ENCODE measurements around the gene DAZL. TPM values are rescaled to one million over a fixed set of nuclear protein-coding genes. Genes with fewer than 3 reads are reported as not detected.

DAZL gene
- polyA plus RNA-seq, 2 donors, result not detected

DNA sequence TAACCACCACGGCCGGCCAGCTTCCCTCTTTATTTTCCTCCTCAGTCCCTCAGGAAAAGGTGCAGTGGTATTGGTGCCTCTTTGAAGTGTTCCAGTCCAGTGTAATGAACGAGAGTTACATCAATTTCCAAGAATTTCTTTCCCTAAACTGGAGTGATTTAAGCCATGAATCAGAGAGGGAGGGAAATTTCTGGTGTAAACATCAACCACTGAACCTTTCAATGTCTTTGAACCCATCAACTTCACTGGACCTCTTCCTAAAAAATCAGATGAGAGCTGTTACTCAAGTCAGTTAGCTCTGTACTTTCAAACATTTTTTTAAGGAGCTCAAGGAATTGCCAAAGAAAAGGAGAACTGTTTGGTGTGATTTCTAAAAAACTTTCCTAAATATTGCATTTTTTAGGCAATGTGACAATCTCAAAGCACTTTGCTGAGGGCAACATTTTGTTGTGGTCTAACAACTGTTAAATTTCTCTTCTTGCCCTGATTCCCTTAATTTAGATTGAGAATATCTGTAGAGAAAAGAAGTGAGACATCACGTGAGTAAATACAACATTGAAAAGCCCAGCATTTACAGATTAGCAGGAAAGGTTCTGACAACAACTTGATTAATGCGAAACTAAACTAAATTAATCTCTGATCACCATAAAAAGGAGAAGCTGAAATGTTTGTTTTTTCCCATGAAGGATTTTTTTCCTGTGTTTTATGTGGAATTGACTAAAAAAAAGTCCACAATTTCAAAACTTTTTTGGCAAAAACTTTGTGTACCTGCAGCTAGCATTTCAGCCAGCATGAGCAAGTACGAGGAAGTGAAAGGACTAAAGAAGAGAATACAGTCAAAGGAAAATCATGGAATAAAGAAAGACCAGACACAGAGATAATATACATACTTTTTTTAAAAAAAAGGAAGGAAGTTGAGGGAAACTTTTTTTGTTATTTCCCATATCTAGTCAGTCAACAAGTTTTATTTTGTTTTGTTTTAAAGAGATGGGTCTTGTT, 9.1 kb upstream of the DAZL start:
- 63 to 70% methylated on average over 6 of the region's 6 CpGs for WGBS, 2 donors
- Histone ChIP-seq H3K27me3 (ENCODE audit: control insufficient read depth in 1 of 2, insufficient read depth in 2 of 2, low read length in 2 of 2) (no peaks in the 10 kb centered on the region), H3K4me3 (ENCODE audit: low read depth in 1 of 2, low read length in 2 of 2) (no peak overlapping the region), H3K4me1 (ENCODE audit: control insufficient read depth in 2 of 2, insufficient read depth in 2 of 2, low read length in 1 of 2) (no peaks in the 10 kb centered on the region), H3K27ac (ENCODE audit: low read depth in 2 of 2, low read length in 1 of 2) (no peak overlapping the region), H3K9me3 (ENCODE audit: control insufficient read depth in 2 of 2, insufficient read depth in 1 of 2, low read depth in 1 of 2, low read length in 1 of 2) (peaks cover 0 to 7% of the 10 kb centered on the region in 2 donors), H3K36me3 (ENCODE audit: control insufficient read depth in 2 of 2, insufficient read depth in 2 of 2, low read length in 1 of 2) (no peaks in the 10 kb centered on the region)

DNA sequence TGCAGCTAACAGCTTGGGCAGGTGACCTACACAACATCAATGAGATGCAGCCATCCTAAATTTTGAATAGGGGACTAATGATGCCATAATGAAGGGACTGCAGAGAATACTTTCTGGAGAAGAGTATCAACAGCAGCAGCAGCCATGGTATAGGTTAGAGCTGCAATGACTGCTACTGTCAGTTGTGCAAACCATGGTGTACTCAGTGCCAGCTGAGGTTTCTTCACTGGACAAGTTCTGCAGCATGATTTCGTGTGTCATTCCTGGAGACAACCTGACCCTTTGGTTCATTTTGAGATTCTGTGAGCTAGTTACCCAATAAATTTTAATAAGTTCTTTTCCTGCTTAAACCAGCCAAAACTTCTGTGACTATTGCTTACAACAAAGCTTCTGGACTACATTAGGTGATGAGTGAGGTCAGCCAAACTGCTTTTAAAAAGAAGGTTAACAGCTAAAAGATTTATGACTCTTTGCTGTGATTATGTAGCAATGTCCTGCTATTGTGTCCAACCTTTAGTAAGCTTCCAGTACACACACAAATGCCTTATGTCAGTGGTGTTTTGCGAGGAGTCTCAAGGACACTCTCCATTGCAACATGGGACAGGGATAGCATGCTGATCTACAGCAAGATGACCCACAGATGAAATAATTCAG, 4.8 kb upstream of the DAZL start:
- H3K9me3 ChIP-seq (ENCODE audit: control insufficient read depth in 2 of 2, insufficient read depth in 1 of 2, low read depth in 1 of 2, low read length in 1 of 2), result no peaks in the 10 kb centered on the region
- H3K27ac ChIP-seq (ENCODE audit: low read depth in 2 of 2, low read length in 1 of 2), result no peak overlapping the region
- no peaks in the 10 kb centered on the region for H3K27me3 ChIP-seq (ENCODE audit: control insufficient read depth in 1 of 2, insufficient read depth in 2 of 2, low read length in 2 of 2)
- H3K36me3 ChIP-seq (ENCODE audit: control insufficient read depth in 2 of 2, insufficient read depth in 2 of 2, low read length in 1 of 2), result no peaks in the 10 kb centered on the region
- WGBS, 2 donors, result 52 to 58% methylated on average over 2 of the region's 2 CpGs
- H3K4me1 ChIP-seq (ENCODE audit: control insufficient read depth in 2 of 2, insufficient read depth in 2 of 2, low read length in 1 of 2), result no peaks in the 10 kb centered on the region
- H3K4me3 ChIP-seq (ENCODE audit: low read depth in 1 of 2, low read length in 2 of 2), result no peak overlapping the region

DNA sequence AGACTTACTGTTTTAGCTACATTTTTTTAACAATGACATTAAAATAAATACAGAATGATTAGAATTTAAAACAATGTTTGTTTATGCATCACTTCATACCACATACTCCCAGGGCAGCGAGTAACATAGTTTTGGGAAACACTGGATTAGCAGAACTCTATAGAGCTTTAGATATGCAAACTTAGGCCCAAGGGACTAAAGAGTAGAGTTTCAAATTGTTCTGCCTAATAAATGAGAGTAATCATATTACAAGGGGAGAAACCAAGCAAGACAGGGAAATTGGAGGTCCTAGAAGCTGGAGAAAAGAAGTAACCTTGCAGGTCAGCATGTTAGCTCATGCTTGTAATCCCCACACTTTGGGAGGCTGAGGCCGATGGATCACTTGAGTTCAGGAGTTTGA, 3.6 kb upstream of the DAZL start:
- H3K27me3 ChIP-seq (ENCODE audit: control insufficient read depth in 1 of 2, insufficient read depth in 2 of 2, low read length in 2 of 2), result no peaks in the 10 kb centered on the region
- WGBS, 2 donors, result 78 to 87% methylated on average over 2 of the region's 2 CpGs
- H3K4me3 ChIP-seq (ENCODE audit: low read depth in 1 of 2, low read length in 2 of 2), result no peak overlapping the region
- no peaks in the 10 kb centered on the region for H3K36me3 ChIP-seq (ENCODE audit: control insufficient read depth in 2 of 2, insufficient read depth in 2 of 2, low read length in 1 of 2)
- H3K9me3 ChIP-seq (ENCODE audit: control insufficient read depth in 2 of 2, insufficient read depth in 1 of 2, low read depth in 1 of 2, low read length in 1 of 2), result no peaks in the 10 kb centered on the region
- H3K27ac ChIP-seq (ENCODE audit: low read depth in 2 of 2, low read length in 1 of 2), result no peak overlapping the region
- no peaks in the 10 kb centered on the region for H3K4me1 ChIP-seq (ENCODE audit: control insufficient read depth in 2 of 2, insufficient read depth in 2 of 2, low read length in 1 of 2)

DNA sequence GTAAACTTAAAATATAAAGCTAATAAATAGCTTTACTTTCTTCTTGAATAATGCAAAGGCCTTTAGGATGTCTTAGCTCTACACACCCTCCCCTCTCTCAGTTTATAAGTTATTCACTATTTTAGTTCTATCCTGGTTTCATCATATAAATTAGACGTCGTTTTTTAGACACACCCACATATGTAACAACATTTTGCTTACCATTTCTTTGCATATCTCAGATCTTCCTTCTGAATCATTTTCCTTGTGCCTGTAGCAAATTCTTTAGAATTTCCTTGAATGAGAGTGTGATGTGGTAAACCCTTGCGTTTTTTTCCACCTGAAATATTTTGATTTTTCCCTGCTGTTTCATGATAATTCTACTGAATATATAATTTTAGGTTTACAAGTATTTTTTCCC, 2.5 kb upstream of the DAZL start:
- Histone ChIP-seq H3K36me3 (ENCODE audit: control insufficient read depth in 2 of 2, insufficient read depth in 2 of 2, low read length in 1 of 2) (no peaks in the 10 kb centered on the region), H3K27me3 (ENCODE audit: control insufficient read depth in 1 of 2, insufficient read depth in 2 of 2, low read length in 2 of 2) (no peaks in the 10 kb centered on the region), H3K4me1 (ENCODE audit: control insufficient read depth in 2 of 2, insufficient read depth in 2 of 2, low read length in 1 of 2) (no peaks in the 10 kb centered on the region), H3K27ac (ENCODE audit: low read depth in 2 of 2, low read length in 1 of 2) (no peak overlapping the region), H3K9me3 (ENCODE audit: control insufficient read depth in 2 of 2, insufficient read depth in 1 of 2, low read depth in 1 of 2, low read length in 1 of 2) (no peaks in the 10 kb centered on the region), H3K4me3 (ENCODE audit: low read depth in 1 of 2, low read length in 2 of 2) (no peak overlapping the region)
- 47 to 54% methylated on average over 3 of the region's 3 CpGs for WGBS, 2 donors

DNA sequence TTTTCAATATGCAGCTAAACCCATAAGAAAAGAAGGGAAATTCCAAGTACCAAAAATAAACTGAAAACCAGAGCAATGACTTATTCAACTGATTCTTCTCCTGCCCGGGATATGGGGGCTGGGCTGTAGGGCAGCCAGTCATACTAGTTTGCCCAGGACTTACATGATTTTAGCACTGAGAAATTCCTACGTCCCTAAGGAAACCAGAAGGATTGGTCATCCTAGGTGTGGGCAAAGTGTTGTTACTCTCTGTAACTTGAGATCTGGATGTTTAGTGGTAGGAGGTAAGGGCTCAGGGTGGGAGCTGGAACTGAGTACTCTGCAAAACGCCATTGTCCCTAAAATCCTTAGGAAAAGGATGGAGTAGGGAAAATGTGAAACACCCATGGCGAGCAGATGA, 1.2 kb upstream of the DAZL start:
- H3K27me3 ChIP-seq (ENCODE audit: control insufficient read depth in 1 of 2, insufficient read depth in 2 of 2, low read length in 2 of 2), result no peaks in the 10 kb centered on the region
- no peak overlapping the region for H3K27ac ChIP-seq (ENCODE audit: low read depth in 2 of 2, low read length in 1 of 2)
- H3K36me3 ChIP-seq (ENCODE audit: control insufficient read depth in 2 of 2, insufficient read depth in 2 of 2, low read length in 1 of 2), result no peaks in the 10 kb centered on the region
- H3K4me3 ChIP-seq (ENCODE audit: low read depth in 1 of 2, low read length in 2 of 2), result no peak overlapping the region
- H3K4me1 ChIP-seq (ENCODE audit: control insufficient read depth in 2 of 2, insufficient read depth in 2 of 2, low read length in 1 of 2), result no peaks in the 10 kb centered on the region
- H3K9me3 ChIP-seq (ENCODE audit: control insufficient read depth in 2 of 2, insufficient read depth in 1 of 2, low read depth in 1 of 2, low read length in 1 of 2), result no peaks in the 10 kb centered on the region
- WGBS, 2 donors, result 63 to 68% methylated on average over 4 of the region's 4 CpGs

DNA sequence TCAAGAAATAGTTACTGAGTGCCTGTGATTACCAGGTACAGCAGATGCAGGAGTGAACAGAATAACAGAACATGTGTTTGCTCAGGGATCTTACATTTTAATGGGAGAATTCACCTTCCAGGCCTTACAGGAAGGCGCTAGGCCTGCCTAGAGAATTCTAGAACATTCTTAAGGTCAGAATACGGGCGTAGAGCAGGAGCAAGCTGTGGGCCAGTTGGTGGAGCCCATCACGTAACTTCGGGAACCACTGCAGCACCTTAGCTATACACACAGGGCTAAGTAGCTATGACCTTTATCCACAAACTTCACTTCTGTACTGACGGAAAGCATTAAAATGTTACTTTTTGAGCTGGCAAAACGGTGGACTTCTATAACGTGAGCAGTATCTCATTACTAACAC, 743 bp upstream of the DAZL start:
- Histone ChIP-seq H3K4me1 (ENCODE audit: control insufficient read depth in 2 of 2, insufficient read depth in 2 of 2, low read length in 1 of 2) (no peaks in the 10 kb centered on the region), H3K36me3 (ENCODE audit: control insufficient read depth in 2 of 2, insufficient read depth in 2 of 2, low read length in 1 of 2) (no peaks in the 10 kb centered on the region), H3K9me3 (ENCODE audit: control insufficient read depth in 2 of 2, insufficient read depth in 1 of 2, low read depth in 1 of 2, low read length in 1 of 2) (no peaks in the 10 kb centered on the region), H3K4me3 (ENCODE audit: low read depth in 1 of 2, low read length in 2 of 2) (no peak overlapping the region), H3K27me3 (ENCODE audit: control insufficient read depth in 1 of 2, insufficient read depth in 2 of 2, low read length in 2 of 2) (no peaks in the 10 kb centered on the region), H3K27ac (ENCODE audit: low read depth in 2 of 2, low read length in 1 of 2) (no peak overlapping the region)
- 84 to 87% methylated on average over 8 of the region's 8 CpGs for WGBS, 2 donors

DNA sequence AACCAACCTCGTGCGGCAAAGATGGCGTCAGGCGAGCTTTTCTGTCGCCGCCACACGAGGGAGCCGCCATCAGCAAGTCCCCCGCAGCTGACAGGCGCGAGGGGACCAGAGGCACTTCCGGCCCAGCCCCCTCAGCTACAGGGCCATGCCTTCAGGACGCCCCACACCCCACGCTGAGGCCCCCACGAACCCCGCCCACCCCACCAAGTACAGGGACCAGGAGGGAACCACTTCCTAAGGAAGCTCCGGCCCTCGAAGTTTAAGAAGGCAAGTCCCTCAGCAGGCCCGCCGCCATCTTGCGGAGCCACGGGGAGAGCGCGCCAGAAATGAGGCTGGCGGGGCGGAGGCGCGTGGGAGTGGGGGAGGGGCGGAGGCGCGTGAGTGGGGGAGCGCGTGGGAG, 790 bp downstream of the DAZL start:
- WGBS, 2 donors, result 96 to 97% methylated on average over 33 of the region's 33 CpGs
- no peaks in the 10 kb centered on the region for H3K4me1 ChIP-seq (ENCODE audit: control insufficient read depth in 2 of 2, insufficient read depth in 2 of 2, low read length in 1 of 2)
- no peaks in the 10 kb centered on the region for H3K36me3 ChIP-seq (ENCODE audit: control insufficient read depth in 2 of 2, insufficient read depth in 2 of 2, low read length in 1 of 2)
- no peak overlapping the region for H3K4me3 ChIP-seq (ENCODE audit: low read depth in 1 of 2, low read length in 2 of 2)
- H3K27ac ChIP-seq (ENCODE audit: low read depth in 2 of 2, low read length in 1 of 2), result no peak overlapping the region
- H3K9me3 ChIP-seq (ENCODE audit: control insufficient read depth in 2 of 2, insufficient read depth in 1 of 2, low read depth in 1 of 2, low read length in 1 of 2), result no peaks in the 10 kb centered on the region
- no peaks in the 10 kb centered on the region for H3K27me3 ChIP-seq (ENCODE audit: control insufficient read depth in 1 of 2, insufficient read depth in 2 of 2, low read length in 2 of 2)

DNA sequence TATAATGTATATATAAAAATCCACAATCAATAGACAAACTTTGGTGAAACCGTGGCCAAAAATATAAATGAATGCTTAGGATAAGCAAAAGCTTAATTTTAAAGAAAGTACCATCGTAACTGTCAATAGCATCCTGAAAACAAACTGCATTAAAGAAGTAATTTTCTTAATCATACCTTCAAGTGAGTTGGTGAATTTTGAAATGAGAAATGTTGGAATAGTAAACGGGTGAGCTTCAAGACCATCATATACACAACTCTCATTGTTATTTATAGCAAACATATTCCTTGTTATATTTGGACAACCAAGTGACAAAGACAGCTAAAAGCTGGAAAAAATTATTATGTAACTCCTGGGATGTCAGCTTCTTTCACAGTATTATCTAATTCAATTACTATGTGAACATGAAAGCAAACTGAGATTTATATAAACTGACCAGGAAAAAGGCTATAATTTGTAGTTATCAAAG, 3.7 kb downstream of the DAZL start:
- H3K4me1 ChIP-seq (ENCODE audit: control insufficient read depth in 2 of 2, insufficient read depth in 2 of 2, low read length in 1 of 2), result no peaks in the 10 kb centered on the region
- no peaks in the 10 kb centered on the region for H3K9me3 ChIP-seq (ENCODE audit: control insufficient read depth in 2 of 2, insufficient read depth in 1 of 2, low read depth in 1 of 2, low read length in 1 of 2)
- H3K36me3 ChIP-seq (ENCODE audit: control insufficient read depth in 2 of 2, insufficient read depth in 2 of 2, low read length in 1 of 2), result no peaks in the 10 kb centered on the region
- 30% methylated on average over 3 of the region's 3 CpGs for WGBS, 2 donors
- no peak overlapping the region for H3K27ac ChIP-seq (ENCODE audit: low read depth in 2 of 2, low read length in 1 of 2)
- no peaks in the 10 kb centered on the region for H3K27me3 ChIP-seq (ENCODE audit: control insufficient read depth in 1 of 2, insufficient read depth in 2 of 2, low read length in 2 of 2)
- H3K4me3 ChIP-seq (ENCODE audit: low read depth in 1 of 2, low read length in 2 of 2), result no peak overlapping the region

DNA sequence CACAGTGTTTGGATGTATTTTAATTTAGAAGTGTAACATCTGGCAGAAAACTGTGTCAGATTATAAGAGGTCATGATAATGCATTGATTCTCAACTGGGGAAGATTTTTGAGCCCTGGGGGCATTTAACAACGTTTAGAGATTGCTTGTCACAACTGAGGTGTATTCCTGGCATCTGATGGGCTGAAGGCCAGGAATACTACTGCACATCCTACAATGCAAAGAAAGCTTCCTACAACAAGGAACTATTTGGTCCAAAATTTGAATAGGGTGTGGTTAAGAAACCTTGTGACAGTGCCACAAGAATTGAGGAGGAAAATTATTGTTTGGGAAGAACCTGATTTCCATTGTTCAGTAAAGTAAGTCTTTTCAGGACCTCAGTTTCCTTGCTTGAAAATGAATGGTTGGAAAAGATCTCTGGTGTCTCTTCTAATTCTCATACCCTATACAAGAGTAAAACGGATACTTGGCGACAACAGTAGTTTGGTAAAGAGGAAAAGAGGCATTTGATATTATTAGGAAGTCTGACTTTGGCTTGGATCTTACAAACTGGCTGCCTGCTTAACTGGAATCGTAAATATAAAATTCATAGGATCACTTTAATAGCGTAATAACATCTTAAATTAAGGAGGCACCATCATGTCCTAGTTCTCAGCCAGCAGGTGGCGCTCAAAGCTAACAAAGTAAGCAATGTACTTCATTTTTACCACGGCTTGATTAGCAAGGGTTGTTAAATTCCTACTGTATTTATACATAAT, 4.3 kb downstream of the DAZL start:
- Histone ChIP-seq H3K27ac (ENCODE audit: low read depth in 2 of 2, low read length in 1 of 2) (no peak overlapping the region), H3K4me3 (ENCODE audit: low read depth in 1 of 2, low read length in 2 of 2) (no peak overlapping the region), H3K9me3 (ENCODE audit: control insufficient read depth in 2 of 2, insufficient read depth in 1 of 2, low read depth in 1 of 2, low read length in 1 of 2) (no peaks in the 10 kb centered on the region), H3K27me3 (ENCODE audit: control insufficient read depth in 1 of 2, insufficient read depth in 2 of 2, low read length in 2 of 2) (no peaks in the 10 kb centered on the region), H3K36me3 (ENCODE audit: control insufficient read depth in 2 of 2, insufficient read depth in 2 of 2, low read length in 1 of 2) (no peaks in the 10 kb centered on the region), H3K4me1 (ENCODE audit: control insufficient read depth in 2 of 2, insufficient read depth in 2 of 2, low read length in 1 of 2) (no peaks in the 10 kb centered on the region)
- 10% methylated on average over 7 of the region's 7 CpGs for WGBS, 2 donors
